ENCODE results near the gene GPR180. TPM values are rescaled to one million over a fixed set of nuclear protein-coding genes. Genes with fewer than 3 reads are reported as not detected.

The GPR180 gene
- total RNA-seq, 1 donor from 2014 or later: 6.6 TPM

GRCh38 chr13:94683409-94683808 is 81.8 kb downstream of the GPR180 start:
- H3K4me3 Mint-ChIP-seq: no peak overlapping the region
- no peaks in the 10 kb centered on the region for H3K36me3 Mint-ChIP-seq (ENCODE audit: low read depth)
- peaks cover 10% of the 10 kb centered on the region for H3K4me1 Mint-ChIP-seq
- H3K9me3 Mint-ChIP-seq: peaks cover 3% of the 10 kb centered on the region
- H3K27ac Mint-ChIP-seq (ENCODE audit: unreplicated experiment): no peak overlapping the region
- no peak for TF ChIP-seq CTCF (conservative IDR thresholded peaks at IDR 0.05)
- peaks cover 9% of the 10 kb centered on the region for H3K27me3 Mint-ChIP-seq (ENCODE audit: low read depth)
- no peak for DNase-seq (ENCODE audit: low read depth, low spot score)

Other genes with a start within 250 kb of the GPR180 start
- gene DCT, start 122.2 kb upstream of the GPR180 start, total RNA-seq: 0.12 and 0.43 TPM in 2 replicates
- gene TGDS, start 5.7 kb upstream of the GPR180 start, total RNA-seq: 10.0 and 10.5 TPM in 2 replicates
- 71.8 and 79.5 TPM in 2 replicates for gene SOX21, start 110.7 kb downstream of the GPR180 start, total RNA-seq

Measured in neural crest cell (in vitro differentiated cells).